Activated T-cell treated with anti-CD3 and anti-CD28 coated beads for 4 hours (primary cell): Measurements from ENCODE around the gene PLAC9.

ENCODE experiments used
- DNase-seq: peaks from one replicate; pipeline ENCODE4 v3.0.0-alpha.2; 2020

The PLAC9 gene

DNA sequence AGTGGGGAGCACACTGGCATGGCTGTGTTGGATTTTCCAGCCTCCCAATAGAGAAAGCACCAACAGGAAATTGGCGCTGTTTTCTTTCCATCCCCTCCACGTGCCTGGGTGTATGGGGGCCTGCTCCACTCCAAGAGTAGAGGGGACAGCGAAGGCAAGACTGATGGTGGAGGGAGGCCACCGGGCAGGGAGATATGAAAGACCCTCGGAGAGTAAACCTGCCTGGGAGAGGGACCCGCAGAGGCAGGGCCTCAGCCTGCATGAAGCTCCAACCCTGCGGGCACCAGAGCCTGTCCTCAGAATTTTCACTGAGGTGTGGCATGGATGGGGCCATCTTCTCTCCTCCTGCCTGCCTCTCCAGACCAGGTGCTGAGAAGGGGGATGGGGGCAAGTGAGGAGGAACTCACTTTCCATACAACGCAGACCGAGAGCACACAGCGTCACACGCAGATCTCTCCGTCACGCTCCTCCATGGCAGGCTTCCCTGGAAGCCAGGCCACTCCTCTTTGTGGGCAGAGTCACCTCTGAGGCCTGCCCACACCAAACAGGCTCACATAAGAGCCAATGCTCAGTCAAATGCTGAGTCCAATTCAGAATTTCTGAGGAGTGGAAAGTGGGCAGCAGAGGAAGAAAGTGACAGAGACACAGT is 54.0 kb downstream of the PLAC9 start:
- DNase-seq = peak; percentile 22

- no peak for DNase-seq
These were observed 54.5 kb downstream of the PLAC9 start for GRCh38 chr10:80187060-80187459.

- peak; percentile 38 for DNase-seq
These were observed 55.2 kb downstream of the PLAC9 start for GRCh38 chr10:80187465-80188409.

DNA sequence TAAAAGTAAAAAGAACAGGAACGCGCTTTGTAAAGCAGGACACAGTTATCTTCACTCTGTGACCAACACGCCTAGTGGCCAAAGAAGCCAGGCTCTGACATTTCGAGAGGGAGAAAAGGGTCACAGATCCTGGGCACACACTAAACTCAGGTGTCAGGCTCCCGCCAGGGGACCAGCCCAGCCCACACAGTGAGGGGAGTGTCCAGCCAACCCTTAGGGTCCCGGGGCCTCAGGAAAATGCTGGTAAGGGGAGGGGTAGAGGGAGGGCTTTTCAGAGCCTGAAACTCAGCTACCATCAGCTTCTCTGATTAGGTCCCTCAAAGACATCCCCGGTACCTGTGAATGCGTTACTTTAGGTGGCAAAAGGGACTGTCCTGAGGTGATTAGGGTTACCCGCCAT is 56.2 kb downstream of the PLAC9 start:
- DNase-seq = no peak

DNA sequence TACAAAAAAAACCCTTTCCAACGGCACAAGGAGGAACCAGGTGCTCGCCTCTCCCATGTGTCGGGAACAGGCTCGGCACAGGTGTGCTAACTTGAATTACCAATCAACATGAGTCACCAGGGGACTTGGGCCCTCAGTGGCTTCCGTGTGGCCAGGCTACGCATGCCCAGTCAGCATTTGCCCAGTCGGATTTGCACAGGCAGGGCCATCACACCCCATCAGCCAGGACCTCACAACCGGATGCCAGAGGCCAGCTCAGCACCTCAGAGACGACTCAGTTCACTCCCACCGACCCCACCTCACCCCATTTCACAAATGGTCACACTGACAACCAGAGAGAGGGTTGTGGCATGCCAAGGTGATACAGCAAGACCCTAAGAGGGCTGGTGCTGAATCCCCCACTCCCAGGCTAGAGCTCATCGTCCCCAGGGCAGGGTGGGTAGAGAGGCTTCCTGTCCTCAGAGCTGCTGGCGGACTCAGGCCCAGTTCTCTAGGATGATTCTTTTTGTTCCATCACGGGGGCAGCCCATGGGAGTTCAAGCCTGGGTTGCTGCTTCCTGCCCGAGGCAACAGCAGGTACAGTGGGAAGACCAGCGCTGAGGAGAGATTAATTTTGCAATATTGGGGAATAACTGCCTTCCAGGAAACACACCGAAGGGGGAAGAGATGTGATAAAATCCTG is 59.2 kb downstream of the PLAC9 start:
- no peak for DNase-seq

DNA sequence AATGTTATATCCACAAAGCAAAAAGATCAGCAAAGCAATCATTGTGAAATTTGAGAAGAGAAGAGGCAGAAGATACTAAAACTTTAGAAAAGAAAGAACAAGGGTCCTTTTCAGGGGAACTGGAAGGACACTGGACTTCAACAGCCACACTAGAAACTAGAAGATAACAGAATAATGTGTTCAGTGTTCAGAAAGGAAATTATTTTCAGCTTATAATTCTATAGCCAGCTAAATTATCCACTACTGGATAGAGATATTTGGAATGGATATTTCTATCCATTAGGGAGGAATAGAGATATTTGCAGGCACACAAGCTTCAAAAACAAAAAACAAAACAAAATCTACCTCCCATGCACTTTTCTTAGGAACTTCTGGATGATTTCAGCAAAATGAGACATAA is 60.0 kb downstream of the PLAC9 start:
- DNase-seq = no peak

GRCh38 chr10:80194373-80195045 is 62.0 kb downstream of the PLAC9 start:
- no peak for DNase-seq
